Measurements from ENCODE around the gene SLC39A11. TPM values are rescaled to one million over a fixed set of nuclear protein-coding genes. Genes with fewer than 3 reads are reported as not detected.
"Not testable (repeated sequence)": the region's sequence is repeated elsewhere in the genome, so short reads cannot be mapped to it uniquely, and the experiment has no call there.

Gene SLC39A11
- total and polyA plus RNA-seq, 2 experiments from 2014 or later, result 11.7 to 16.4 TPM

DNA sequence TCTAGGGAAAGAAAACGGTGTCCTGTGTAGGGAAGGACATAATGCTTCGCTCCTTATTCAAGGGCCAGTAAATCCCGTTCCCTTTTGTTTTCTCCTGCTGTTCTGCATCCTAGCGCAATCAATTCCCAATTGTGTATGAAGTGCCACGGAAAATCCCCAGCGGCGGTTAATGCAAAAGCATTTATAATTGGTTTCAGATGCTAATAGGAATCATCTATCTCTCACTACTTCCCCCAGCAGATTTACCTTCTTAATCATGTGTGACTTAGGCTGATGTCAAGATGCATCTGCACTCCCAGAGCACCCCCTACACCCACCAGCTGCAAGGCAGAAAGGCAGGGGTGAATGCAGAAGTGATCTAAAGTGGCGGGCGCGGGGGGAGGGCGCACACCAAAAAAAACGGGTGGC, 39.6 kb upstream of the SLC39A11 start:
- in situ Hi-C loops (cut with MboI), result no loop called here
- no peak overlapping the region for H3K4me3 ChIP-seq
- H3K9me3 ChIP-seq (ENCODE audit: low read depth), result no peaks in the 10 kb centered on the region
- no peaks in the 10 kb centered on the region for H3K4me1 ChIP-seq (ENCODE audit: insufficient read depth)
- H3F3A ChIP-seq (ENCODE audit: insufficient read depth), result no peaks in the 10 kb centered on the region
- no peak overlapping the region for H3K27ac ChIP-seq
- no peak overlapping the region for H2AFZ ChIP-seq
- WGBS, 2 experiments (ENCODE audit: low coverage in 1 of 2, low lambda C conversion rate in 2 of 2, missing lambda C conversion rate in 2 of 2), result 40 to 42% methylated on average over 8 to 12 of the region's 12 CpGs
- no peak overlapping the region for H3K4me2 ChIP-seq (ENCODE audit: unreplicated experiment)
- H3K9ac ChIP-seq, result no peak overlapping the region
- no peaks in the 10 kb centered on the region for H4K20me1 ChIP-seq (ENCODE audit: insufficient read depth)
- DNase-seq, result no peak
- TF ChIP-seq EZH2 (IDR thresholded peaks at IDR 0.05; ENCODE audit: insufficient read depth, poor library complexity, severe bottlenecking) (no peak), EZH2phosphoT487 (IDR thresholded peaks at IDR 0.05; ENCODE audit: insufficient read depth, low read depth) (no peak)
- H3K79me2 ChIP-seq (ENCODE audit: insufficient read depth), result no peaks in the 10 kb centered on the region
- no peaks in the 10 kb centered on the region for H3K9me2 ChIP-seq (ENCODE audit: insufficient read depth)
- no peaks in the 10 kb centered on the region for H3K27me3 ChIP-seq (replicated peaks; ENCODE audit: insufficient read depth)
- H3K36me3 ChIP-seq (ENCODE audit: low read depth), result no peaks in the 10 kb centered on the region

DNA sequence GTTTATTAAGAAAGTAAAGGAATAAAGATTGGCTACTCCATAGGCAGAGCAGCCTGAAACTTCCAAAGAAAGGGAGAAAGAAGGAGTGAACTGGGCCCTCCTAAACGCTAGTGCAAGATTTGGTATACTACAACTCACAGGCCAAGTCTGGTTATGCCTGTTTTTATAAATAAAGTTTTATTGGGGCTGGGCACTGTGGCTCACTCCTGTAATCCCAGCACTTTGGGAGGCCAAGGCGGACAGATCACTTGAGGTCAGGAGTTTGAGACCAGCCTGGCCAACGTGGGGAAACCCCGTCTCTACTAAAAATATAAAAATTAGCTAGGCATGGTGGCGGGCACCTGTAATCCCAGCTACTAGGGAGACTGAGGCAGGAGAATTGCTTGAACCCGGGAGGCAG, 39.0 kb upstream of the SLC39A11 start:
- H4K20me1 ChIP-seq (ENCODE audit: insufficient read depth); H3K9me3 ChIP-seq (ENCODE audit: low read depth); H3K9ac ChIP-seq; H3F3A ChIP-seq (ENCODE audit: insufficient read depth); H3K27ac ChIP-seq; H3K27me3 ChIP-seq (replicated peaks; ENCODE audit: insufficient read depth); H3K4me3 ChIP-seq; H3K79me2 ChIP-seq (ENCODE audit: insufficient read depth); DNase-seq; H3K36me3 ChIP-seq (ENCODE audit: low read depth); H2AFZ ChIP-seq; in situ Hi-C loops (cut with MboI); H3K9me2 ChIP-seq (ENCODE audit: insufficient read depth); H3K4me2 ChIP-seq (ENCODE audit: unreplicated experiment); H3K4me1 ChIP-seq (ENCODE audit: insufficient read depth): not testable (repeated sequence)
- 84 to 92% methylated on average over 6 of the region's 6 CpGs for WGBS, 2 experiments (ENCODE audit: low coverage in 1 of 2, low lambda C conversion rate in 2 of 2, missing lambda C conversion rate in 2 of 2)

DNA sequence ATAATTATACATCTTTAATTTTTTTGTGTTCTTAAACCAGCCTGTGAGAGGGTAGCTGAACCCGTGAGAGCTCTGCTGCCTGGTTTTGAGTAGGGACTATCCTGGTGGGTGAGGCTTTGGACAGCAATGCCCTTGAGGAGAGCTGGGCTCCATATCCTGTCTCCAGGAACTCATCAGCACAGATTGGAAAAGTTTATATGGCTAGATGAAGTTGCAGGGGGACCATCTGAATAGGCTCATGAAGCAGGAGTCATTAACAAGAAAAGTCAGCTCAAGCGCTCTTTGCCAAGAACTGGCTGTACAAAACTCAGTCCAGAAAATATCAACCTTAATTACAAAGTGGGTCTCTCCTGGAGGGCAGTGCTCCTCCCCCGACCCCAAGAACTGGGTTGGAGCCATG, 38.5 kb upstream of the SLC39A11 start:
- Histone ChIP-seq H3K9ac (no peak overlapping the region), H3K4me3 (no peak overlapping the region), H3F3A (ENCODE audit: insufficient read depth) (no peaks in the 10 kb centered on the region), H3K27ac (no peak overlapping the region), H3K9me3 (ENCODE audit: low read depth) (no peaks in the 10 kb centered on the region), H3K27me3 (replicated peaks; ENCODE audit: insufficient read depth) (no peaks in the 10 kb centered on the region), H3K79me2 (ENCODE audit: insufficient read depth) (no peaks in the 10 kb centered on the region), H4K20me1 (ENCODE audit: insufficient read depth) (no peaks in the 10 kb centered on the region), H3K4me1 (ENCODE audit: insufficient read depth) (no peaks in the 10 kb centered on the region), H3K9me2 (ENCODE audit: insufficient read depth) (no peaks in the 10 kb centered on the region), H3K4me2 (ENCODE audit: unreplicated experiment) (no peak overlapping the region), H2AFZ (no peak overlapping the region), H3K36me3 (ENCODE audit: low read depth) (no peaks in the 10 kb centered on the region)
- no peak for DNase-seq
- TF ChIP-seq EZH2 (IDR thresholded peaks at IDR 0.05; ENCODE audit: insufficient read depth, poor library complexity, severe bottlenecking) (no peak), EZH2phosphoT487 (IDR thresholded peaks at IDR 0.05; ENCODE audit: insufficient read depth, low read depth) (no peak)
- 77 to 81% methylated on average over 3 of the region's 3 CpGs for WGBS, 2 experiments (ENCODE audit: low coverage in 1 of 2, low lambda C conversion rate in 2 of 2, missing lambda C conversion rate in 2 of 2)
- in situ Hi-C loops (cut with MboI), result no loop called here

DNA sequence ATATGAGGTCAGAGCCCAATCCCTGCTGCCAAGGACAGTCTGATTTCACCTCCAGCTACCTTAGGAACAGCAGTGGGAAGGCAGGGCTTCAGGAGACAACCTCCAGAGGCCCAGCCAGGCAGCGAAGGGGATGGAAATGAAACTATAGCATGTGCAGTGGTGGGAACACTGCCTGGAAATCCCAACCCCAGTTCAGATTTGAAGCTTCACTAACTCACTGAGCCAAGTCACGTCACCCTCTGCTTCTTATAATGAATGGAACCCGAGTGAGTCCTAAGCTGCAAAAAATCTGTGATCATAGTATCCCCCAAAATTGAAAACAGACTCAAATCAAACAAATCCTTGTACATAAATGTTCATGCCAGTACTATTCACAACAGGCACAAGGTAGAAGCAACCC, 36.0 kb upstream of the SLC39A11 start:
- in situ Hi-C loops (cut with MboI), result no loop called here
- Histone ChIP-seq H3K4me3 (no peak overlapping the region), H3K27ac (no peak overlapping the region), H3K9ac (no peak overlapping the region), H3K9me3 (ENCODE audit: low read depth) (no peaks in the 10 kb centered on the region), H3K4me2 (ENCODE audit: unreplicated experiment) (no peak overlapping the region), H3F3A (ENCODE audit: insufficient read depth) (no peaks in the 10 kb centered on the region), H3K79me2 (ENCODE audit: insufficient read depth) (no peaks in the 10 kb centered on the region), H3K27me3 (replicated peaks; ENCODE audit: insufficient read depth) (no peaks in the 10 kb centered on the region), H3K36me3 (ENCODE audit: low read depth) (no peaks in the 10 kb centered on the region), H2AFZ (no peak overlapping the region), H3K4me1 (ENCODE audit: insufficient read depth) (no peaks in the 10 kb centered on the region), H3K9me2 (ENCODE audit: insufficient read depth) (no peaks in the 10 kb centered on the region), H4K20me1 (ENCODE audit: insufficient read depth) (no peaks in the 10 kb centered on the region)
- WGBS, 2 experiments (ENCODE audit: low coverage in 1 of 2, low lambda C conversion rate in 2 of 2, missing lambda C conversion rate in 2 of 2), result 12 to 37% methylated on average over 3 of the region's 3 CpGs
- no peak for TF ChIP-seq EZH2 (IDR thresholded peaks at IDR 0.05; ENCODE audit: insufficient read depth, poor library complexity, severe bottlenecking)
- no peak for TF ChIP-seq EZH2phosphoT487 (IDR thresholded peaks at IDR 0.05; ENCODE audit: insufficient read depth, low read depth)
- no peak for DNase-seq

DNA sequence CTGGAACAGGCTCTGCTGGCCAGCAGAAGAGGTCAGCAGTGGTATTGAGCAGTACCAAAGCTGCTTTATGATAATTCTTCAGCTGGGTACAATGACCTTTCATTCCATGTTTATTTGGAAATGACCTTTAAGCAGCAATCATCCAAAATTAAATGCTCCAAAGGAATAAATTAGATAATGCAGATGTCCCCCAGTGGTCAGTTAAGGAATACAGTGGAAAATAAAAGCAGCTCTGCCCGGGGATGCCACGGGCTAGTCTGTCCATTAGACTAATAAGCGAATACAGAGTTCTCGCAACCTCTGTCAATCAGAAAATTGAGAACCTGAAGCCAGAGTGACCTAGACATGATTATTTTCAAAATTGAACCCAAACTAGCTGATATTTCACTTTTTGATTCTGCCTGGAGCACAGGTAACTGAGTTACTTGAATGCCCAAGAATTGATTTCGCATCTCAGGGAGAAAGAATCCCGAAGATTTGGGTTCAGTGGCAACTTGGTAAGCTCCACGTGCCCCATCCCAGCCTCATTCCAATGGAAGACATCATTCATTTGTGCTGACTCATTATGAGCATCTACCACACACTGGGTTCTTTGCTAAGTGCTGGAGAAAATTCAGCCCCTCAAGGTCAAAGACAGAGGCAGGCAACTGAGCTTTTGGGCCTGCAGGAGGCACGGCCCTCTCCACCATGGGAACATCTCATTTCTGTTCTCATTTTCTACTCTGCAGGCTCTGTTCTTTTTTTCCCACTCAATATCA, 34.4 kb upstream of the SLC39A11 start:
- TF ChIP-seq EZH2phosphoT487 (IDR thresholded peaks at IDR 0.05; ENCODE audit: insufficient read depth, low read depth) (no peak), EZH2 (IDR thresholded peaks at IDR 0.05; ENCODE audit: insufficient read depth, poor library complexity, severe bottlenecking) (no peak)
- Histone ChIP-seq H3K4me3 (no peak overlapping the region), H3K9me3 (ENCODE audit: low read depth) (no peaks in the 10 kb centered on the region), H3K79me2 (ENCODE audit: insufficient read depth) (no peaks in the 10 kb centered on the region), H4K20me1 (ENCODE audit: insufficient read depth) (no peaks in the 10 kb centered on the region), H3K27ac (no peak overlapping the region), H2AFZ (no peak overlapping the region), H3K4me1 (ENCODE audit: insufficient read depth) (no peaks in the 10 kb centered on the region), H3K4me2 (ENCODE audit: unreplicated experiment) (no peak overlapping the region), H3F3A (ENCODE audit: insufficient read depth) (no peaks in the 10 kb centered on the region), H3K36me3 (ENCODE audit: low read depth) (no peaks in the 10 kb centered on the region), H3K27me3 (replicated peaks; ENCODE audit: insufficient read depth) (no peaks in the 10 kb centered on the region), H3K9me2 (ENCODE audit: insufficient read depth) (no peaks in the 10 kb centered on the region), H3K9ac (no peak overlapping the region)
- in situ Hi-C loops (cut with MboI), result no loop called here
- DNase-seq, result peak; percentile 17
- WGBS, 2 experiments (ENCODE audit: low coverage in 1 of 2, low lambda C conversion rate in 2 of 2, missing lambda C conversion rate in 2 of 2), result 68 to 73% methylated on average over 8 of the region's 8 CpGs

All from GM23248 (cell line).